NCI-H2227 (cell line): ENCODE measurements around the gene NXN.
"Not testable (repeated sequence)": the region's sequence is repeated elsewhere in the genome, so short reads cannot be mapped to it uniquely, and the experiment has no call there.

Source experiments
- DNase-seq: peaks from one replicate; lab custom pipeline; 2025; ENCODE audit not compliant: unreplicated experiment; lab: John Stamatoyannopoulos, UW

Gene NXN

GRCh38 chr17:896454-896853, 83.1 kb downstream of the NXN start:
- DNase-seq, result no peak

GRCh38 chr17:892958-893357, 86.6 kb downstream of the NXN start:
- DNase-seq, result no peak

- no peak for DNase-seq
These were observed 90.6 kb downstream of the NXN start for GRCh38 chr17:888998-889441.

GRCh38 chr17:887551-888209, 91.9 kb downstream of the NXN start:
- DNase-seq, result no peak

- no peak for DNase-seq
These were observed 93.5 kb downstream of the NXN start for GRCh38 chr17:885971-886571.

- DNase-seq, result no peak
These were observed 96.0 kb downstream of the NXN start for GRCh38 chr17:883586-883962.

- DNase-seq, result no peak
These were observed 96.6 kb downstream of the NXN start for GRCh38 chr17:882827-883585.

GRCh38 chr17:881778-882177, 97.8 kb downstream of the NXN start:
- DNase-seq, result no peak

GRCh38 chr17:880443-881269, 98.9 kb downstream of the NXN start:
- DNase-seq, result no peak

GRCh38 chr17:879546-880442, 99.8 kb downstream of the NXN start:
- DNase-seq, result no peak

- DNase-seq, result no peak
These were observed 101.9 kb downstream of the NXN start for GRCh38 chr17:877630-878029.

- no peak for DNase-seq
These were observed 103.3 kb downstream of the NXN start for GRCh38 chr17:876272-876671.

GRCh38 chr17:874590-874989, 105.0 kb downstream of the NXN start:
- not testable (repeated sequence) for DNase-seq

- DNase-seq, result no peak
These were observed 106.7 kb downstream of the NXN start for GRCh38 chr17:872855-873254.

GRCh38 chr17:871751-872519, 107.6 kb downstream of the NXN start:
- DNase-seq, result no peak

- DNase-seq, result no peak
These were observed 109.7 kb downstream of the NXN start for GRCh38 chr17:869567-870525.

GRCh38 chr17:869086-869485, 110.5 kb downstream of the NXN start:
- no peak for DNase-seq

GRCh38 chr17:867896-868489, 111.6 kb downstream of the NXN start:
- no peak for DNase-seq
